ENCODE results near the gene OPN1MW3.

Gene OPN1MW3

GRCh38 chrX:154320406-154320805, 63.0 kb downstream of the OPN1MW3 start:
- H3K4me3 ChIP-seq (ENCODE audit: low read length): no peak overlapping the region
- H3K9me3 ChIP-seq (ENCODE audit: control insufficient read depth, low read length): no peaks in the 10 kb centered on the region
- H3K27me3 ChIP-seq (ENCODE audit: control insufficient read depth, insufficient read depth, low read length): no peaks in the 10 kb centered on the region
- no peaks in the 10 kb centered on the region for H3K36me3 ChIP-seq (ENCODE audit: control insufficient read depth, insufficient read depth, low read length)
- no peaks in the 10 kb centered on the region for H3K4me1 ChIP-seq (ENCODE audit: control insufficient read depth, insufficient read depth, low read length)
- no peak overlapping the region for H3K9ac ChIP-seq (ENCODE audit: low read length)

All from mucosa of stomach (tissue), 1 donor.